Gastrocnemius medialis (tissue), 4 donors: ENCODE measurements around the gene POC1A. TPM values are rescaled to one million over a fixed set of nuclear protein-coding genes. Genes with fewer than 3 reads are reported as not detected.
A peak's percentile ranks its signal among the peaks of the same experiment; 100 is the strongest.

Source experiments
- ATAC-seq, 2 donors: fragments of 150-250 bp; one replicate each; pipeline ENCODE4 v1.9.1; 2016
- DNase-seq, 2 donors: peaks; one replicate each; pipeline ENCODE4 v3.0.0-alpha.2; 2019
- H3K27ac ChIP-seq, 4 donors: fragments of 200-600 bp; sonication (generic); 1 replicate in 1 of 4; 2 replicates in 3 of 4; pipeline ENCODE4 v1.5.1; 2016 to 2018; ENCODE audit warnings: mild to moderate bottlenecking in 2 of 4, moderate library complexity in 1 of 4
- H3K27me3 ChIP-seq, 3 donors: fragments of 200-600 bp; sonication (generic) in 2 of 3; 1 replicate in 1 of 3; 2 replicates in 2 of 3; pipeline versions ENCODE4 v1.5.1 to v1.6.0; 2016 to 2019; ENCODE audit warnings: mild to moderate bottlenecking in 1 of 3, moderate library complexity in 1 of 3
- H3K36me3 ChIP-seq, 2 donors: fragments of 200-600 bp; sonication (generic) in 1 of 2; one replicate each; pipeline ENCODE4 v1.5.1; 2017 to 2018
- H3K4me1 ChIP-seq, 2 donors: fragments of 200-600 bp; sonication (generic) in 1 of 2; one replicate each; pipeline ENCODE4 v1.5.1; 2016 to 2017; ENCODE audit warnings: mild to moderate bottlenecking in 2 of 2
- H3K4me3 ChIP-seq, 4 donors: fragments of 200-600 bp; sonication (generic) in 3 of 4; 1 replicate in 1 of 4; 2 replicates in 3 of 4; pipeline ENCODE4 v1.5.1; 2016 to 2019; ENCODE audit warnings: mild to moderate bottlenecking in 2 of 4
- H3K9me3 ChIP-seq, 3 donors: fragments of 200-600 bp; sonication (generic) in 2 of 3; 1 replicate in 1 of 3; 2 replicates in 2 of 3; pipeline ENCODE4 v1.5.1; 2016 to 2019
- POLR2A ChIP-seq, 2 donors: fragments of 450-650 bp; IDR thresholded peaks; one replicate each; pipeline ENCODE4 v1.6.1; 2017; ENCODE audit warnings: antibody characterized with exemption in 2 of 2, mild to moderate bottlenecking in 2 of 2, moderate library complexity in 2 of 2
- in situ Hi-C, 4 donors: fragments of 200-750 bp; cut with MboI; loops; one replicate each; pipeline versions ENCODE4 v1.15.0 to v1.8.0; 2017; ENCODE audit warnings: low sequenced_read_pairs in 4 of 4
- intact Hi-C: fragments of 100-400 bp; cut with DNase I; formaldehyde crosslinking; loops from one replicate; pipeline ENCODE4 v1.15.1; 2023; ENCODE audit warnings: low total_unique reads
- total RNA-seq, 4 donors: library from RNA; depleted of rRNA; stranded (reverse); fragments of >200 nt; gene quantifications; one replicate each; pipeline versions ENCODE4 v1.1.0 to v1.2.3, GENCODE V29; 2016
- TF ChIP-seq, protein P1 (sequence below), 5 experiments: fragments of 450-650 bp in 3 of 5; fragments of 200-600 bp in 2 of 5; sonication (generic) in 2 of 5; IDR thresholded peaks in 4 of 5; conservative IDR thresholded peaks in 1 of 5; 1 replicate in 4 of 5; 2 replicates in 1 of 5; pipeline ENCODE4 v1.5.1; 2016 to 2019; ENCODE audit warnings: antibody characterized with exemption in 5 of 5, mild to moderate bottlenecking in 3 of 5, moderate library complexity in 3 of 5

The POC1A gene
- total RNA-seq, 4 donors from 2014 or later: 0.51 to 3.2 (median 0.81) TPM

DNA sequence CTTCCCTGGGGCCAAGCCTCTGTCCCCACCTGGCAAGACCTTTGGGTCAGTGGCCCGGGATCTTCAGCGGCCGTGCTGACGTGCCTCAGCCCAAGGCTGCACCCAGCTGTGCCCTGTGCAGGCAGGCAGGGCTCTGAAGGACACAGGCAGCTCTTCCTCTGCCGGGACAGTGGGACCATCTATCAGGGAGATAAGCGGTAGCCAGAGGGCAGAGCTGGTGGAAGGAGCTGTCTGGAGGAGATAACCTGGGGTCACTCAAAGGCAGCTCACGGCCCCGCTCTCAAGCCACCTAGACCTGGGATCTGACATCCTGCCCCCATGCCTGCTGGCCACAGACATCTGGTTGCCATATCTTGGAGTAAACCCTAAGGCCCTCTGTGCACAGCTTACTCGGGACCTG, 125.2 kb downstream of the POC1A start:
- H3K36me3 ChIP-seq: no peaks in the 10 kb centered on the region
- peaks cover 78 to 82% of the 10 kb centered on the region in 2 donors for H3K4me1 ChIP-seq
- intact Hi-C loops (no loop called here), in situ Hi-C loops (no loop called here)
- H3K27me3 ChIP-seq: no peaks in the 10 kb centered on the region
- ATAC-seq (no peak), DNase-seq (no peak)
- no peaks in the 10 kb centered on the region for H3K9me3 ChIP-seq
- H3K27ac ChIP-seq: peak overlapping the region; percentile 95 to 98 (median 96)
- TF ChIP-seq, protein P1, sequence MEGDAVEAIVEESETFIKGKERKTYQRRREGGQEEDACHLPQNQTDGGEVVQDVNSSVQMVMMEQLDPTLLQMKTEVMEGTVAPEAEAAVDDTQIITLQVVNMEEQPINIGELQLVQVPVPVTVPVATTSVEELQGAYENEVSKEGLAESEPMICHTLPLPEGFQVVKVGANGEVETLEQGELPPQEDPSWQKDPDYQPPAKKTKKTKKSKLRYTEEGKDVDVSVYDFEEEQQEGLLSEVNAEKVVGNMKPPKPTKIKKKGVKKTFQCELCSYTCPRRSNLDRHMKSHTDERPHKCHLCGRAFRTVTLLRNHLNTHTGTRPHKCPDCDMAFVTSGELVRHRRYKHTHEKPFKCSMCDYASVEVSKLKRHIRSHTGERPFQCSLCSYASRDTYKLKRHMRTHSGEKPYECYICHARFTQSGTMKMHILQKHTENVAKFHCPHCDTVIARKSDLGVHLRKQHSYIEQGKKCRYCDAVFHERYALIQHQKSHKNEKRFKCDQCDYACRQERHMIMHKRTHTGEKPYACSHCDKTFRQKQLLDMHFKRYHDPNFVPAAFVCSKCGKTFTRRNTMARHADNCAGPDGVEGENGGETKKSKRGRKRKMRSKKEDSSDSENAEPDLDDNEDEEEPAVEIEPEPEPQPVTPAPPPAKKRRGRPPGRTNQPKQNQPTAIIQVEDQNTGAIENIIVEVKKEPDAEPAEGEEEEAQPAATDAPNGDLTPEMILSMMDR (IDR thresholded peaks at IDR 0.05 in 4 of 5, conservative IDR thresholded peaks at IDR 0.05 in 1 of 5): no peak
- no peak for TF ChIP-seq POLR2A (IDR thresholded peaks at IDR 0.05)
- H3K4me3 ChIP-seq: no peak overlapping the region

DNA sequence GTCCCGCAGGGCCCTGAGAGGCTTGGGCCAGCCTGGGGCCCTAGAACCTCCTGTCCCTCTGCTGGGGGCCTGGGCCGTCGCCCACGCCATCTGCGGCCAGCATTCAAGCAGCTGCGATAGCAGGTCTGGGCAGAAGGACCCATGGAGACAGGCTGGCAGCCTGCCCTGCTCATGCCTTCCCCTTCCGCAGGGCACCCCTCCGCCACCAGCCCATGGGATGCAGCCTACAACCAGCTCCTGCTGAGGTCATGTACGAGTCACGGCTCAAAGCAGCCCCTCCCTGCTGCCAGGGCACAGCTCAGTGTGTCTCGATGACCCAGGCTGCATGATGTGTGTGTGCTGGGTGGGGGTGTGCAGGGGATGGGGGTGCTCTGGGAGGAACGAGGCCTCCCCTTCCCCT, 125.7 kb downstream of the POC1A start:
- TF ChIP-seq POLR2A (IDR thresholded peaks at IDR 0.05): peak; percentile 17 to 33
- TF ChIP-seq, protein P1 (IDR thresholded peaks at IDR 0.05 in 4 of 5, conservative IDR thresholded peaks at IDR 0.05 in 1 of 5): no peak
- ATAC-seq: peak; percentile 9 to 14
- H3K27me3 ChIP-seq: no peaks in the 10 kb centered on the region
- H3K36me3 ChIP-seq: no peaks in the 10 kb centered on the region
- peaks cover 82 to 87% of the 10 kb centered on the region in 2 donors for H3K4me1 ChIP-seq
- H3K27ac ChIP-seq: peak overlapping the region; percentile 95 to 98 (median 96)
- no peak overlapping the region for H3K4me3 ChIP-seq
- in situ Hi-C loops (no loop called here), intact Hi-C loops (no loop called here)
- no peaks in the 10 kb centered on the region for H3K9me3 ChIP-seq
- DNase-seq: peak in 1 of 2 donors; percentile 83

DNA sequence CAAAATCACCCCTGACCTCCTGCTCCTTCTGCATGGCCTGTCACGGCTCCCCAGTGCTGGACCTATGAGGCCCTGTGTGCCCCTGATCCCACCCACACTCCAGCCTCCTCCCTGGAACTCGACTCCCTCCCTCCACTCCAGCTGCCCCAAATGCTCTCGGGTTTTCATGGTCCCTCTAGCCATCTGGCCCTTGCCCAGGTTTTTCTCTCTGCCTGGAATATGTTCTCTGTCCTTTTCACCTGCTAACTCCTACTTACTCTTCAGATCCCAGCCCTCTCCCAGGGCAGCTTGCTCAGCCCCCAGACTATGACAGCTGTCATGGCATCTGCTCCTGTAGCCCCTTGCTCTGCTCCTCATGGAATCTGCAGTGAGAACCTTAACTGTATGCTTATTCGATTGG, 128.2 kb downstream of the POC1A start:
- in situ Hi-C loops: no loop called here
- H3K9me3 ChIP-seq: no peaks in the 10 kb centered on the region
- intact Hi-C loops: no loop called here
- TF ChIP-seq POLR2A (IDR thresholded peaks at IDR 0.05): peak in 1 of 2 donors; percentile 13
- TF ChIP-seq, protein P1 (IDR thresholded peaks at IDR 0.05 in 4 of 5, conservative IDR thresholded peaks at IDR 0.05 in 1 of 5): no peak
- H3K4me3 ChIP-seq: peak overlapping the region in 2 of 4 donors; percentile 25 to 59
- H3K27ac ChIP-seq: peak overlapping the region; percentile 95 to 98 (median 96)
- H3K4me1 ChIP-seq: peaks cover 94 to 95% of the 10 kb centered on the region in 2 donors
- no peaks in the 10 kb centered on the region for H3K27me3 ChIP-seq
- ATAC-seq (peak; percentile 17 to 40), DNase-seq (peak in 1 of 2 donors; percentile 89)
- no peaks in the 10 kb centered on the region for H3K36me3 ChIP-seq

DNA sequence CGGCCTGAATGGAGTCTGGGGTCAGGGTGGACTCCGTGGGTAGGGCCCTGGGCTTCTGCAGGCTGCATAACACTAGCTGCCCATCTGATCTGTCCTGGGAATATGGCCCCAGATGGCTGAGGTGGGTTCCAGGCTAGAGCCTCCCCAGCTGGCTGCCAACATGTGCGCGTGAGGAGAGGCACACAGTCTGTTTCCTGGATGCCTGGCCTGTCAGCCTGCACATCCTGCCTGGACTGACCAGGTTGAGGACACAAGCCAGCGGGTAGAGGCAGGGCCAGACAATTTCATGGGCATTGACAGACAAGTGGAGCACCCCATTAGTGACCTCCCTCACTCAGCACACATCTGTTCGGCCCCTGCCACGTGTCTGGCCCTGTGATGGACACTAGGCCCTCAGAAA, 128.8 kb downstream of the POC1A start:
- no peaks in the 10 kb centered on the region for H3K27me3 ChIP-seq
- ATAC-seq: peak; percentile 4 to 11
- H3K9me3 ChIP-seq: no peaks in the 10 kb centered on the region
- no peaks in the 10 kb centered on the region for H3K36me3 ChIP-seq
- TF ChIP-seq, protein P1 (IDR thresholded peaks at IDR 0.05 in 4 of 5, conservative IDR thresholded peaks at IDR 0.05 in 1 of 5): no peak
- TF ChIP-seq POLR2A (IDR thresholded peaks at IDR 0.05): no peak
- H3K4me1 ChIP-seq: peaks cover 94 to 95% of the 10 kb centered on the region in 2 donors
- peak overlapping the region in 2 of 4 donors; percentile 25 to 59 for H3K4me3 ChIP-seq
- in situ Hi-C loops (no loop called here), intact Hi-C loops (no loop called here)
- peak overlapping the region; percentile 95 to 98 (median 96) for H3K27ac ChIP-seq
- peak in 1 of 2 donors; percentile 75 for DNase-seq

Other genes starting within 250 kb of the POC1A start
- gene RRP9, start 212.5 kb downstream of the POC1A start, total RNA-seq: 10 to 100 TPM; 19.2 to 25.9 (median 24.9) TPM
- 10 to 100 TPM; 10.9 to 19.0 (median 11.4) TPM for gene PARP3, start 212.1 kb downstream of the POC1A start, total RNA-seq
- 1 to 10 TPM in 1 of 4 donors, under 1 TPM in 3; 0.18 to 2.5 (median 0.37) TPM for gene GPR62, start 199.0 kb downstream of the POC1A start, total RNA-seq
- 100 to 1,000 TPM; 184 to 320 (median 199) TPM for gene PCBP4, start 187.0 kb downstream of the POC1A start, total RNA-seq
- 10 to 100 TPM; 11.2 to 21.0 (median 17.2) TPM for gene ABHD14B, start 180.4 kb downstream of the POC1A start, total RNA-seq
- gene ABHD14A, start 179.4 kb downstream of the POC1A start, total RNA-seq: 10 to 100 TPM in 3 of 4 donors, 1 to 10 TPM in 1; 8.7 to 37.9 (median 29.9) TPM
- 10 to 100 TPM; 33.5 to 79.3 (median 43.2) TPM for gene ACY1, start 170.9 kb downstream of the POC1A start, total RNA-seq
- gene RPL29, start 158.5 kb downstream of the POC1A start, total RNA-seq: 1,000 to 10,000 TPM; 1,885 to 2,483 (median 2,154) TPM
- gene DUSP7, start 97.9 kb downstream of the POC1A start, total RNA-seq: 10 to 100 TPM; 14.0 to 39.7 (median 26.3) TPM
- 10 to 100 TPM; 61.0 to 99.8 (median 68.4) TPM for gene ALAS1, start 43.7 kb upstream of the POC1A start, total RNA-seq
- gene TLR9, start 71.2 kb upstream of the POC1A start, total RNA-seq: under 1 TPM in 3 of 4 donors, not detected in 1; 0.07 to 0.41 (median 0.13) TPM
- gene TWF2, start 84.7 kb upstream of the POC1A start, total RNA-seq: 100 to 1,000 TPM in 3 of 4 donors, 10 to 100 TPM in 1; 99.2 to 222 (median 168) TPM
- gene PPM1M, start 91.3 kb upstream of the POC1A start, total RNA-seq: 1 to 10 TPM in 3 of 4 donors, under 1 TPM in 1; 0.97 to 5.2 (median 3.5) TPM
- gene WDR82, start 124.2 kb upstream of the POC1A start, total RNA-seq: 10 to 100 TPM; 54.1 to 64.9 (median 59.3) TPM
- gene GLYCTK, start 133.4 kb upstream of the POC1A start, total RNA-seq: 10 to 100 TPM in 1 of 4 donors, 1 to 10 TPM in 3; 5.1 to 11.2 (median 7.7) TPM
- gene DNAH1, start 161.9 kb upstream of the POC1A start, total RNA-seq: 1 to 10 TPM; 1.4 to 6.8 (median 2.0) TPM